Natural killer cell (primary cell): ENCODE results near the gene MAPK1. TPM values are rescaled to one million over a fixed set of nuclear protein-coding genes. Genes with fewer than 3 reads are reported as not detected.

Source experiments
- ATAC-seq, 3 donors: fragments of 150-1000 bp in 2 of 3; fragments of 200-7000 bp in 1 of 3; cut with Tn5 transposase; 1 replicate in 1 of 3; 2 replicates in 2 of 3; pipeline ENCODE4 v1.10.0; 2021; ENCODE audit warnings: mild to moderate bottlenecking in 2 of 3, moderate library complexity in 2 of 3
- DNase-seq, 2 donors: peaks; one replicate each; pipeline versions ENCODE4 v3.0.0 to v3.0.0-alpha.2; 2013 to 2021; ENCODE audit warnings: mixed read lengths in 1 of 2
- H3K27ac ChIP-seq: one replicate; pipeline ENCODE4 v1.5.1; 2013; ENCODE audit warnings: mild to moderate bottlenecking, low read length
- H3K27me3 ChIP-seq: one replicate; pipeline ENCODE4 v1.6.1; 2013; ENCODE audit warnings: low read length; ENCODE audit not compliant: control insufficient read depth, insufficient read depth
- H3K36me3 ChIP-seq: one replicate; pipeline ENCODE4 v1.6.1; 2013; ENCODE audit warnings: low read length; ENCODE audit not compliant: control insufficient read depth, insufficient read depth
- H3K4me1 ChIP-seq: one replicate; pipeline ENCODE4 v1.6.1; 2013; ENCODE audit warnings: low read length; ENCODE audit not compliant: control insufficient read depth, insufficient read depth
- H3K4me3 ChIP-seq: one replicate; pipeline ENCODE4 v1.5.1; 2013; ENCODE audit warnings: low read length
- H3K9me3 ChIP-seq: one replicate; pipeline ENCODE4 v1.6.1; 2013; ENCODE audit warnings: low read length; ENCODE audit not compliant: control insufficient read depth, insufficient read depth
- H3K27ac Mint-ChIP-seq, 2 donors: one replicate each; pipeline ENCODE4 v1.8.0; 2022; ENCODE audit warnings: mild to moderate bottlenecking in 2 of 2, mixed read lengths in 2 of 2, moderate library complexity in 1 of 2
- H3K27me3 Mint-ChIP-seq, 2 donors: one replicate each; pipeline ENCODE4 v1.8.0; 2022; ENCODE audit warnings: low read depth in 2 of 2, mixed read lengths in 2 of 2
- H3K36me3 Mint-ChIP-seq: one replicate; pipeline ENCODE4 v1.8.0; 2022; ENCODE audit warnings: mixed read lengths
- H3K4me1 Mint-ChIP-seq, 2 donors: one replicate each; pipeline ENCODE4 v1.8.0; 2022; ENCODE audit warnings: mixed read lengths in 2 of 2
- H3K4me3 Mint-ChIP-seq: one replicate; pipeline ENCODE4 v1.8.0; 2022; ENCODE audit warnings: mild to moderate bottlenecking, moderate library complexity, mixed read lengths
- H3K9me3 Mint-ChIP-seq, 2 donors: one replicate each; pipeline ENCODE4 v1.8.0; 2022; ENCODE audit warnings: mixed read lengths in 2 of 2
- CTCF ChIP-seq: fragments of 200-600 bp; IDR thresholded peaks from one replicate; pipeline ENCODE4 v1.8.0; 2022; ENCODE audit warnings: antibody characterized with exemption
- WGBS: methylation state at CpG from one replicate; pipeline ENCODE4 v1.1.7; 2013; ENCODE audit warnings: missing lambda C conversion rate; ENCODE audit not compliant: insufficient coverage; 5-methylcytosine and 5-hydroxymethylcytosine counted together
- intact Hi-C: fragments of 100-400 bp; cut with micrococcal nuclease; formaldehyde crosslinking; loops from one replicate; pipeline ENCODE4 v1.14.2; 2022
- total RNA-seq, 4 donors: library from RNA; stranded (reverse); fragments of 120-200 nt in 1 of 4; gene quantifications; one replicate each; pipeline versions ENCODE4 v1.2.3 to v1.2.4, GENCODE V29; 2013 to 2022

Gene MAPK1
- total RNA-seq, 3 donors from 2014 or later (not counting 1 experiment from before 2014, with no cell fraction given), result 189 to 246 (median 214) TPM

GRCh38 chr22:21741790-21742189 lies 125.7 kb downstream of the MAPK1 start:
- Mint-ChIP-seq H3K4me1 (peaks cover 26 to 39% of the 10 kb centered on the region in 2 donors), H3K4me3 (no peak overlapping the region), H3K36me3 (no peaks in the 10 kb centered on the region), H3K9me3 (no peaks in the 10 kb centered on the region), H3K27me3 (no peaks in the 10 kb centered on the region), H3K27ac (peak overlapping the region; percentile 58 to 77)
- no peak for TF ChIP-seq CTCF
- no peaks in the 10 kb centered on the region for H3K36me3 ChIP-seq
- H3K4me3 ChIP-seq, result no peak overlapping the region
- DNase-seq, result no peak
- intact Hi-C loops, result no loop called here
- no peaks in the 10 kb centered on the region for H3K9me3 ChIP-seq
- H3K27me3 ChIP-seq, result no peaks in the 10 kb centered on the region
- no peak overlapping the region for H3K27ac ChIP-seq
- WGBS, result 89% methylated on average over 6 of the region's 6 CpGs
- H3K4me1 ChIP-seq, result peaks cover 23% of the 10 kb centered on the region
- ATAC-seq, result no peak

- DNase-seq, result no peak
- intact Hi-C loops, result no loop called here
- Mint-ChIP-seq H3K27ac (peak overlapping the region; percentile 58 to 77), H3K9me3 (no peaks in the 10 kb centered on the region), H3K27me3 (no peaks in the 10 kb centered on the region), H3K4me3 (no peak overlapping the region), H3K4me1 (peaks cover 26 to 39% of the 10 kb centered on the region in 2 donors), H3K36me3 (no peaks in the 10 kb centered on the region)
- ATAC-seq, result no peak
- H3K27me3 ChIP-seq, result no peaks in the 10 kb centered on the region
- no peaks in the 10 kb centered on the region for H3K36me3 ChIP-seq
- peaks cover 30% of the 10 kb centered on the region for H3K4me1 ChIP-seq
- WGBS, result 93% methylated on average over 10 of the region's 10 CpGs
- no peak overlapping the region for H3K4me3 ChIP-seq
- TF ChIP-seq CTCF, result no peak
- no peak overlapping the region for H3K27ac ChIP-seq
- no peaks in the 10 kb centered on the region for H3K9me3 ChIP-seq
Measured at GRCh38 chr22:21741059-21741458, 126.4 kb downstream of the MAPK1 start.

- Mint-ChIP-seq H3K4me3 (peak overlapping the region; percentile 57), H3K36me3 (no peaks in the 10 kb centered on the region), H3K27ac (peak overlapping the region; percentile 76 to 89), H3K4me1 (peaks cover 30 to 43% of the 10 kb centered on the region in 2 donors), H3K9me3 (no peaks in the 10 kb centered on the region), H3K27me3 (no peaks in the 10 kb centered on the region)
- 92% methylated on average over 5 of the region's 5 CpGs for WGBS
- H3K9me3 ChIP-seq, result no peaks in the 10 kb centered on the region
- H3K36me3 ChIP-seq, result no peaks in the 10 kb centered on the region
- peak overlapping the region; percentile 11 for H3K27ac ChIP-seq
- ATAC-seq (no peak), DNase-seq (no peak)
- intact Hi-C loops, result no loop called here
- peaks cover 31% of the 10 kb centered on the region for H3K4me1 ChIP-seq
- TF ChIP-seq CTCF, result no peak
- no peak overlapping the region for H3K4me3 ChIP-seq
- no peaks in the 10 kb centered on the region for H3K27me3 ChIP-seq
Measured at GRCh38 chr22:21739828-21740377, 127.5 kb downstream of the MAPK1 start.

- intact Hi-C loops, result no loop called here
- peak overlapping the region; percentile 32 for H3K4me3 Mint-ChIP-seq
- no peak for DNase-seq
- H3K27me3 ChIP-seq, result no peaks in the 10 kb centered on the region
- no peaks in the 10 kb centered on the region for H3K27me3 Mint-ChIP-seq
- WGBS, result 60% methylated on average over 7 of the region's 7 CpGs
- H3K27ac Mint-ChIP-seq, result peak overlapping the region; percentile 76 to 89
- peaks cover 39 to 52% of the 10 kb centered on the region in 2 donors for H3K4me1 Mint-ChIP-seq
- no peaks in the 10 kb centered on the region for H3K9me3 ChIP-seq
- H3K36me3 ChIP-seq, result no peaks in the 10 kb centered on the region
- ATAC-seq, result no peak
- no peak overlapping the region for H3K27ac ChIP-seq
- H3K36me3 Mint-ChIP-seq, result no peaks in the 10 kb centered on the region
- no peak overlapping the region for H3K4me3 ChIP-seq
- no peak for TF ChIP-seq CTCF
- no peaks in the 10 kb centered on the region for H3K9me3 Mint-ChIP-seq
- H3K4me1 ChIP-seq, result peaks cover 40% of the 10 kb centered on the region
Measured at GRCh38 chr22:21738966-21739365, 128.5 kb downstream of the MAPK1 start.
